WTC11 (cell line): ENCODE results near the gene AKAP8. TPM values are rescaled to one million over a fixed set of nuclear protein-coding genes. Genes with fewer than 3 reads are reported as not detected.

Experiments
- ATF1 ChIP-seq: sonication (generic); formaldehyde crosslinking; IDR thresholded peaks from 2 replicates; pipeline ENCODE4 v1.8.1; 2023; ENCODE audit warnings: mild to moderate bottlenecking, moderate library complexity, missing genetic modification reagents
- EMX1 ChIP-seq: fragments of 250-450 bp; sonication (Bioruptor Pico); IDR thresholded peaks from 2 replicates; pipeline ENCODE4 v1.8.0; 2021; ENCODE audit warnings: mild to moderate bottlenecking
- FOXJ3 ChIP-seq: sonication (generic); formaldehyde crosslinking; IDR thresholded peaks from 2 replicates; pipeline ENCODE4 v1.9.0; 2021; ENCODE audit warnings: missing genetic modification reagents, mild to moderate bottlenecking, borderline replicate concordance
- GTF2I ChIP-seq: fragments of 250-450 bp; sonication (Bioruptor Pico); conservative IDR thresholded peaks from 2 replicates; pipeline ENCODE4 v1.4.0; 2021; ENCODE audit warnings: mild to moderate bottlenecking
- JUN ChIP-seq: sonication (generic); formaldehyde crosslinking; IDR thresholded peaks from 2 replicates; pipeline ENCODE4 v1.8.0; 2023; ENCODE audit warnings: mild to moderate bottlenecking, missing genetic modification reagents
- KAT7 ChIP-seq: sonication (generic); formaldehyde crosslinking; IDR thresholded peaks from 2 replicates; pipeline ENCODE4 v1.8.1; 2023; ENCODE audit warnings: missing genetic modification reagents, mild to moderate bottlenecking, borderline replicate concordance
- NFATC4 ChIP-seq: fragments of 250-450 bp; sonication (Bioruptor Pico); IDR thresholded peaks from 2 replicates; pipeline ENCODE4 v1.9.0; 2021; ENCODE audit warnings: mild to moderate bottlenecking
- OVOL2 ChIP-seq: fragments of 250-450 bp; sonication (Bioruptor Pico); IDR thresholded peaks from 2 replicates; pipeline ENCODE4 v1.9.0; 2021; ENCODE audit warnings: mild to moderate bottlenecking, borderline replicate concordance
- RORB ChIP-seq: fragments of 250-450 bp; sonication (Bioruptor Pico); IDR thresholded peaks from 2 replicates; pipeline ENCODE4 v1.9.0; 2021; ENCODE audit warnings: mild to moderate bottlenecking
- SMAD3 ChIP-seq: sonication (generic); formaldehyde crosslinking; IDR thresholded peaks from 2 replicates; pipeline ENCODE4 v1.8.0; 2022; ENCODE audit warnings: missing genetic modification reagents, mild to moderate bottlenecking, borderline replicate concordance
- TEAD1 ChIP-seq: sonication (generic); formaldehyde crosslinking; IDR thresholded peaks from 2 replicates; pipeline ENCODE4 v1.8.0; 2022; ENCODE audit warnings: mild to moderate bottlenecking, missing genetic modification reagents
- TEAD4 ChIP-seq: sonication (generic); formaldehyde crosslinking; IDR thresholded peaks from 2 replicates; pipeline ENCODE4 v1.8.0; 2022; ENCODE audit warnings: mild to moderate bottlenecking, missing genetic modification reagents
- ZBTB21 ChIP-seq: sonication (generic); formaldehyde crosslinking; IDR thresholded peaks from 2 replicates; pipeline ENCODE4 v1.8.1; 2023; ENCODE audit warnings: mild to moderate bottlenecking, missing genetic modification reagents, borderline replicate concordance
- ZNF219 ChIP-seq: sonication (generic); formaldehyde crosslinking; IDR thresholded peaks from 2 replicates; pipeline ENCODE4 v1.8.0; 2023; ENCODE audit warnings: missing genetic modification reagents, mild to moderate bottlenecking, borderline replicate concordance
- ZNF317 ChIP-seq: sonication (generic); formaldehyde crosslinking; IDR thresholded peaks from 2 replicates; pipeline ENCODE4 v1.8.1; 2023; ENCODE audit warnings: low read depth, mild to moderate bottlenecking, moderate library complexity, missing genetic modification reagents, borderline replicate concordance
- ZNF396 ChIP-seq: fragments of 250-450 bp; sonication (Bioruptor Pico); IDR thresholded peaks from 2 replicates; pipeline ENCODE4 v1.8.0; 2021; ENCODE audit warnings: mild to moderate bottlenecking, moderate library complexity, borderline replicate concordance
- ZNF671 ChIP-seq: fragments of 250-450 bp; sonication (Bioruptor Pico); IDR thresholded peaks from 2 replicates; pipeline ENCODE4 v1.8.0; 2021; ENCODE audit warnings: mild to moderate bottlenecking
- total RNA-seq: library from RNA; stranded (reverse); gene quantifications from 3 replicates; pipeline ENCODE4 v1.2.3, GENCODE V29; 2021
- TF ChIP-seq, protein P1 (sequence below): fragments of 250-450 bp; sonication (Bioruptor Pico); IDR thresholded peaks from 2 replicates; pipeline ENCODE4 v1.9.0; 2021; ENCODE audit warnings: mild to moderate bottlenecking
- TF ChIP-seq, protein P2 (sequence below): sonication (generic); formaldehyde crosslinking; IDR thresholded peaks from 2 replicates; pipeline ENCODE4 v1.8.0; 2022; ENCODE audit warnings: mild to moderate bottlenecking, missing genetic modification reagents
- TF ChIP-seq, protein P3 (sequence below): fragments of 250-450 bp; sonication (Bioruptor Pico); IDR thresholded peaks from 2 replicates; pipeline ENCODE4 v1.9.0; 2021; ENCODE audit warnings: mild to moderate bottlenecking, borderline replicate concordance
- TF ChIP-seq, protein P4 (sequence below): sonication (generic); formaldehyde crosslinking; IDR thresholded peaks from 2 replicates; pipeline ENCODE4 v1.8.1; 2022; ENCODE audit warnings: low read depth, missing genetic modification reagents, borderline replicate concordance
- TF ChIP-seq, protein P5 (sequence below): sonication (generic); formaldehyde crosslinking; conservative IDR thresholded peaks from 2 replicates; pipeline ENCODE4 v1.8.1; 2022; ENCODE audit warnings: mild to moderate bottlenecking, missing genetic modification reagents
- TF ChIP-seq, protein P6 (sequence below): sonication (generic); formaldehyde crosslinking; IDR thresholded peaks from 2 replicates; pipeline ENCODE4 v1.8.1; 2022; ENCODE audit warnings: missing genetic modification reagents, borderline replicate concordance
- TF ChIP-seq, protein P7 (sequence below): sonication (generic); formaldehyde crosslinking; IDR thresholded peaks from 2 replicates; pipeline ENCODE4 v1.8.1; 2023; ENCODE audit warnings: mild to moderate bottlenecking, missing genetic modification reagents, moderate library complexity

AKAP8 gene
- total RNA-seq, 1 experiment from 2014 or later = 65.9 TPM

DNA sequence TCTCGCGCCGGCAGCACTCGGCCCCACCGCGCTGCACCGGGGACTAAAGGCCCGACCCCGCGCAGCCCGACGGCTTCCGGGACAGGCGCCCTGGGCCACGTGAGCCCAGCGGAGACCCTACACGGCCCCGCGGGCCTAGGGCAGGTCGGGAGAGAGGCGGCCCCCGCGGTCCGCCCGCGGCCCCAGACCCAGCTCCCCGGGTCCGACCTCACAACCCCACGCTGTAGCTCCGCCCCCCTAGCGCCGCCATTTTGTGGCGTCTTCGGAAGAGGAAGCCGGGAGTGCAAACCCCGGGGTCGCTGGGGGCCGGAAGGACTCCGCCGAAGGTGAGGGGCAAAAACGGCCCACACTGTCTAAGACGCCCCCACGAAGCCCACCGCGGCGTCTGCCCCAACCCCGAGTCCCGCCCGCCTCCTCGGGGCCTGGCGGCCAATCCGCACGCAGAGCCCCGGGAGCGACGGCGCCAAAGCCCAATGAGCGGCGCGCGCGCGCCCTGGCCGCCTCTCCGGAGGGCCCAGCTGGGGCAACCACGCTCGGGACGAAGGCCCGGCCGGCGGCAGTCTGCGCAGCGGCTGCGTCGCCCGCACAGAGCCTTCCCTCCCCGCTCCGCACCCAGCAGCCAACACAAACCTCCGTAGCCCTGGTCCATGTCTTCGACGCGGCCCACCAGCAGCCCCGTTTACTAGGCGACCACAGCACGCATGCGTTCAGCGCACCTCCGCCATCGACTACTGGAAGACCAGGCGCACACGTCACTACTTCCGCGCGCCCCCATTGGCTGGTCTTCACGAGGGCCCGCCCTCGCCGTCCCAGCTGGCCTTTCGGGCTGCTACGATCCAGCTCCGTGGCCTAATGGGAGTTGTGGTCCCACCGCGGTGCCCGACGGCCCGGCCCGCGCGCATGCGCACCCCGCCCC is at the start of gene AKAP8 (continued):
- no peak for TF ChIP-seq OVOL2 (CRISPR knock-in tag)
- TF ChIP-seq, protein P1, sequence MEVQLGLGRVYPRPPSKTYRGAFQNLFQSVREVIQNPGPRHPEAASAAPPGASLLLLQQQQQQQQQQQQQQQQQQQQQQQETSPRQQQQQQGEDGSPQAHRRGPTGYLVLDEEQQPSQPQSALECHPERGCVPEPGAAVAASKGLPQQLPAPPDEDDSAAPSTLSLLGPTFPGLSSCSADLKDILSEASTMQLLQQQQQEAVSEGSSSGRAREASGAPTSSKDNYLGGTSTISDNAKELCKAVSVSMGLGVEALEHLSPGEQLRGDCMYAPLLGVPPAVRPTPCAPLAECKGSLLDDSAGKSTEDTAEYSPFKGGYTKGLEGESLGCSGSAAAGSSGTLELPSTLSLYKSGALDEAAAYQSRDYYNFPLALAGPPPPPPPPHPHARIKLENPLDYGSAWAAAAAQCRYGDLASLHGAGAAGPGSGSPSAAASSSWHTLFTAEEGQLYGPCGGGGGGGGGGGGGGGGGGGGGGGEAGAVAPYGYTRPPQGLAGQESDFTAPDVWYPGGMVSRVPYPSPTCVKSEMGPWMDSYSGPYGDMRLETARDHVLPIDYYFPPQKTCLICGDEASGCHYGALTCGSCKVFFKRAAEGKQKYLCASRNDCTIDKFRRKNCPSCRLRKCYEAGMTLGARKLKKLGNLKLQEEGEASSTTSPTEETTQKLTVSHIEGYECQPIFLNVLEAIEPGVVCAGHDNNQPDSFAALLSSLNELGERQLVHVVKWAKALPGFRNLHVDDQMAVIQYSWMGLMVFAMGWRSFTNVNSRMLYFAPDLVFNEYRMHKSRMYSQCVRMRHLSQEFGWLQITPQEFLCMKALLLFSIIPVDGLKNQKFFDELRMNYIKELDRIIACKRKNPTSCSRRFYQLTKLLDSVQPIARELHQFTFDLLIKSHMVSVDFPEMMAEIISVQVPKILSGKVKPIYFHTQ = peak; percentile 90; the same call in 1 of the 2 replicates
- TF ChIP-seq NFATC4 (CRISPR knock-in tag) = peak; percentile 91
- TF ChIP-seq ZBTB21 = no peak
- no peak for TF ChIP-seq FOXJ3
- TF ChIP-seq GTF2I (CRISPR knock-in tag) = no peak
- TF ChIP-seq ATF1 (CRISPR knock-in tag) = peak; percentile 74; the same call in 1 of the 2 replicates
- TF ChIP-seq, protein P2, sequence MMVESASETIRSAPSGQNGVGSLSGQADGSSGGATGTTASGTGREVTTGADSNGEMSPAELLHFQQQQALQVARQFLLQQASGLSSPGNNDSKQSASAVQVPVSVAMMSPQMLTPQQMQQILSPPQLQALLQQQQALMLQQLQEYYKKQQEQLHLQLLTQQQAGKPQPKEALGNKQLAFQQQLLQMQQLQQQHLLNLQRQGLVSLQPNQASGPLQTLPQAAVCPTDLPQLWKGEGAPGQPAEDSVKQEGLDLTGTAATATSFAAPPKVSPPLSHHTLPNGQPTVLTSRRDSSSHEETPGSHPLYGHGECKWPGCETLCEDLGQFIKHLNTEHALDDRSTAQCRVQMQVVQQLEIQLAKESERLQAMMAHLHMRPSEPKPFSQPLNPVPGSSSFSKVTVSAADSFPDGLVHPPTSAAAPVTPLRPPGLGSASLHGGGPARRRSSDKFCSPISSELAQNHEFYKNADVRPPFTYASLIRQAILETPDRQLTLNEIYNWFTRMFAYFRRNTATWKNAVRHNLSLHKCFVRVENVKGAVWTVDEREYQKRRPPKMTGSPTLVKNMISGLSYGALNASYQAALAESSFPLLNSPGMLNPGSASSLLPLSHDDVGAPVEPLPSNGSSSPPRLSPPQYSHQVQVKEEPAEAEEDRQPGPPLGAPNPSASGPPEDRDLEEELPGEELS (CRISPR knock-in tag) = peak; percentile 80
- TF ChIP-seq, protein P3, sequence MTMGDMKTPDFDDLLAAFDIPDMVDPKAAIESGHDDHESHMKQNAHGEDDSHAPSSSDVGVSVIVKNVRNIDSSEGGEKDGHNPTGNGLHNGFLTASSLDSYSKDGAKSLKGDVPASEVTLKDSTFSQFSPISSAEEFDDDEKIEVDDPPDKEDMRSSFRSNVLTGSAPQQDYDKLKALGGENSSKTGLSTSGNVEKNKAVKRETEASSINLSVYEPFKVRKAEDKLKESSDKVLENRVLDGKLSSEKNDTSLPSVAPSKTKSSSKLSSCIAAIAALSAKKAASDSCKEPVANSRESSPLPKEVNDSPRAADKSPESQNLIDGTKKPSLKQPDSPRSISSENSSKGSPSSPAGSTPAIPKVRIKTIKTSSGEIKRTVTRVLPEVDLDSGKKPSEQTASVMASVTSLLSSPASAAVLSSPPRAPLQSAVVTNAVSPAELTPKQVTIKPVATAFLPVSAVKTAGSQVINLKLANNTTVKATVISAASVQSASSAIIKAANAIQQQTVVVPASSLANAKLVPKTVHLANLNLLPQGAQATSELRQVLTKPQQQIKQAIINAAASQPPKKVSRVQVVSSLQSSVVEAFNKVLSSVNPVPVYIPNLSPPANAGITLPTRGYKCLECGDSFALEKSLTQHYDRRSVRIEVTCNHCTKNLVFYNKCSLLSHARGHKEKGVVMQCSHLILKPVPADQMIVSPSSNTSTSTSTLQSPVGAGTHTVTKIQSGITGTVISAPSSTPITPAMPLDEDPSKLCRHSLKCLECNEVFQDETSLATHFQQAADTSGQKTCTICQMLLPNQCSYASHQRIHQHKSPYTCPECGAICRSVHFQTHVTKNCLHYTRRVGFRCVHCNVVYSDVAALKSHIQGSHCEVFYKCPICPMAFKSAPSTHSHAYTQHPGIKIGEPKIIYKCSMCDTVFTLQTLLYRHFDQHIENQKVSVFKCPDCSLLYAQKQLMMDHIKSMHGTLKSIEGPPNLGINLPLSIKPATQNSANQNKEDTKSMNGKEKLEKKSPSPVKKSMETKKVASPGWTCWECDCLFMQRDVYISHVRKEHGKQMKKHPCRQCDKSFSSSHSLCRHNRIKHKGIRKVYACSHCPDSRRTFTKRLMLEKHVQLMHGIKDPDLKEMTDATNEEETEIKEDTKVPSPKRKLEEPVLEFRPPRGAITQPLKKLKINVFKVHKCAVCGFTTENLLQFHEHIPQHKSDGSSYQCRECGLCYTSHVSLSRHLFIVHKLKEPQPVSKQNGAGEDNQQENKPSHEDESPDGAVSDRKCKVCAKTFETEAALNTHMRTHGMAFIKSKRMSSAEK = peak; percentile 96; the same call in 1 of the 2 replicates
- TF ChIP-seq, protein P4, sequence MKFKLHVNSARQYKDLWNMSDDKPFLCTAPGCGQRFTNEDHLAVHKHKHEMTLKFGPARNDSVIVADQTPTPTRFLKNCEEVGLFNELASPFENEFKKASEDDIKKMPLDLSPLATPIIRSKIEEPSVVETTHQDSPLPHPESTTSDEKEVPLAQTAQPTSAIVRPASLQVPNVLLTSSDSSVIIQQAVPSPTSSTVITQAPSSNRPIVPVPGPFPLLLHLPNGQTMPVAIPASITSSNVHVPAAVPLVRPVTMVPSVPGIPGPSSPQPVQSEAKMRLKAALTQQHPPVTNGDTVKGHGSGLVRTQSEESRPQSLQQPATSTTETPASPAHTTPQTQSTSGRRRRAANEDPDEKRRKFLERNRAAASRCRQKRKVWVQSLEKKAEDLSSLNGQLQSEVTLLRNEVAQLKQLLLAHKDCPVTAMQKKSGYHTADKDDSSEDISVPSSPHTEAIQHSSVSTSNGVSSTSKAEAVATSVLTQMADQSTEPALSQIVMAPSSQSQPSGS (CRISPR knock-in tag) = no peak
- TF ChIP-seq ZNF396 (CRISPR knock-in tag) = no peak
- TF ChIP-seq, protein P5, sequence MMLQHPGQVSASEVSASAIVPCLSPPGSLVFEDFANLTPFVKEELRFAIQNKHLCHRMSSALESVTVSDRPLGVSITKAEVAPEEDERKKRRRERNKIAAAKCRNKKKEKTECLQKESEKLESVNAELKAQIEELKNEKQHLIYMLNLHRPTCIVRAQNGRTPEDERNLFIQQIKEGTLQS = no peak
- TF ChIP-seq ZNF671 (CRISPR knock-in tag) = peak; percentile 82
- TF ChIP-seq, protein P6, sequence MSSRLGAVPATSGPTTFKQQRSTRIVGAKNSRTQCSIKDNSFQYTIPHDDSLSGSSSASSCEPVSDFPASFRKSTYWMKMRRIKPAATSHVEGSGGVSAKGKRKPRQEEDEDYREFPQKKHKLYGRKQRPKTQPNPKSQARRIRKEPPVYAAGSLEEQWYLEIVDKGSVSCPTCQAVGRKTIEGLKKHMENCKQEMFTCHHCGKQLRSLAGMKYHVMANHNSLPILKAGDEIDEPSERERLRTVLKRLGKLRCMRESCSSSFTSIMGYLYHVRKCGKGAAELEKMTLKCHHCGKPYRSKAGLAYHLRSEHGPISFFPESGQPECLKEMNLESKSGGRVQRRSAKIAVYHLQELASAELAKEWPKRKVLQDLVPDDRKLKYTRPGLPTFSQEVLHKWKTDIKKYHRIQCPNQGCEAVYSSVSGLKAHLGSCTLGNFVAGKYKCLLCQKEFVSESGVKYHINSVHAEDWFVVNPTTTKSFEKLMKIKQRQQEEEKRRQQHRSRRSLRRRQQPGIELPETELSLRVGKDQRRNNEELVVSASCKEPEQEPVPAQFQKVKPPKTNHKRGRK (CRISPR knock-in tag) = no peak
- TF ChIP-seq, protein P7, sequence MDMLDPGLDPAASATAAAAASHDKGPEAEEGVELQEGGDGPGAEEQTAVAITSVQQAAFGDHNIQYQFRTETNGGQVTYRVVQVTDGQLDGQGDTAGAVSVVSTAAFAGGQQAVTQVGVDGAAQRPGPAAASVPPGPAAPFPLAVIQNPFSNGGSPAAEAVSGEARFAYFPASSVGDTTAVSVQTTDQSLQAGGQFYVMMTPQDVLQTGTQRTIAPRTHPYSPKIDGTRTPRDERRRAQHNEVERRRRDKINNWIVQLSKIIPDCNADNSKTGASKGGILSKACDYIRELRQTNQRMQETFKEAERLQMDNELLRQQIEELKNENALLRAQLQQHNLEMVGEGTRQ (CRISPR knock-in tag) = no peak; the same call in 1 of the 2 replicates
- TF ChIP-seq TEAD4 (CRISPR knock-in tag) = 0 out of 2 replicates have a peak, but pooled peaks have one; percentile 62
- no peak for TF ChIP-seq RORB
- TF ChIP-seq ZNF219 (CRISPR knock-in tag) = no peak
- 0 out of 2 replicates have a peak, but pooled peaks have one; percentile 12 for TF ChIP-seq KAT7 (CRISPR knock-in tag)
- TF ChIP-seq JUN (CRISPR knock-in tag) = no peak; the same call in 1 of the 2 replicates
- no peak for TF ChIP-seq SMAD3
- no peak; the same call in 1 of the 2 replicates for TF ChIP-seq TEAD1 (CRISPR knock-in tag)
- TF ChIP-seq EMX1 = peak; percentile 92
- TF ChIP-seq ZNF317 = peak; percentile 11; the same call in 1 of the 2 replicates
